H1 (cell line): ENCODE data around the gene ZBTB7A. TPM values are rescaled to one million over a fixed set of nuclear protein-coding genes. Genes with fewer than 3 reads are reported as not detected.

Source experiments
- CTCF ChIA-PET: fragments of 300-600 bp; sonication (Branson Sonifier 250); formaldehyde crosslinking; loops from one replicate; lab custom pipeline; 2021; ENCODE audit not compliant: partially characterized antibody; lab: Charles Lee
- POLR2A ChIA-PET: fragments of 300-600 bp; sonication (Branson Sonifier 250); formaldehyde crosslinking; loops from one replicate; lab custom pipeline; 2021; ENCODE audit warnings: inconsistent platforms; ENCODE audit not compliant: partially characterized antibody; lab: Charles Lee
- DNase-seq, 2 experiments: peaks; one replicate each; pipeline versions ENCODE4 v3.0.0 to v3.0.0-alpha.2; 2010 to 2022; ENCODE audit warnings: low spot score in 2 of 2, low read depth in 1 of 2, mixed read lengths in 1 of 2
- FAIRE-seq: peaks from 2 replicates; lab custom pipeline; 2011; peaks lifted over from hg19 to GRCh38; lab: Jason Lieb, UNC
- H2AFZ ChIP-seq: 2 replicates; pipeline ENCODE4 v1.8.1; 2012; ENCODE audit warnings: low read length, inconsistent platforms
- H2AK5ac ChIP-seq: 2 replicates; pipeline ENCODE4 v1.6.1; 2013; ENCODE audit warnings: low read depth, low read length
- H2BK120ac ChIP-seq: replicated peaks from 2 replicates; pipeline ENCODE3; 2013; ENCODE audit warnings: low read depth, low read length, inconsistent platforms
- H2BK12ac ChIP-seq: 2 replicates; pipeline ENCODE4 v1.6.1; 2013; ENCODE audit warnings: low read depth, low read length
- H2BK15ac ChIP-seq: 2 replicates; pipeline ENCODE4 v1.6.1; 2013; ENCODE audit warnings: low read length
- H2BK20ac ChIP-seq: 2 replicates; pipeline ENCODE4 v1.6.1; 2013; ENCODE audit warnings: low read length
- H2BK5ac ChIP-seq: 2 replicates; pipeline ENCODE4 v1.6.1; 2013; ENCODE audit warnings: low read depth, low read length
- H3K14ac ChIP-seq: 2 replicates; pipeline ENCODE4 v1.6.1; 2013; ENCODE audit warnings: inconsistent platforms; ENCODE audit not compliant: insufficient read length
- H3K18ac ChIP-seq: 2 replicates; pipeline ENCODE4 v1.6.1; 2013; ENCODE audit warnings: low read length; ENCODE audit errors: extremely low read depth
- H3K23ac ChIP-seq: 2 replicates; pipeline ENCODE4 v1.6.1; 2013; ENCODE audit warnings: inconsistent platforms; ENCODE audit not compliant: insufficient read length
- H3K23me2 ChIP-seq: 2 replicates; pipeline ENCODE4 v1.6.1; 2013; ENCODE audit warnings: low read depth, low read length
- H3K27ac ChIP-seq: 2 replicates; pipeline ENCODE4 v1.6.1; 2011; ENCODE audit warnings: low read depth, low read length, inconsistent platforms
- H3K27me3 ChIP-seq, 4 experiments: replicated peaks in 1 of 4; 1 replicate in 1 of 4; 2 replicates in 3 of 4; pipeline versions ENCODE4 v1.6.1 to v1.8.1; 2011 to 2013; ENCODE audit warnings: low read length in 3 of 4, mild to moderate bottlenecking in 3 of 4, inconsistent platforms in 2 of 4, mixed read lengths in 2 of 4, moderate library complexity in 1 of 4; ENCODE audit not compliant: control insufficient read depth in 3 of 4, insufficient read depth in 3 of 4; ENCODE audit errors: extremely low read depth in 1 of 4
- H3K36me3 ChIP-seq, 4 experiments: 2 replicates each; pipeline versions ENCODE4 v1.6.1 to v1.8.1; 2011 to 2013; ENCODE audit warnings: mild to moderate bottlenecking in 4 of 4, low read length in 3 of 4, moderate library complexity in 2 of 4, control low read depth in 1 of 4, inconsistent platforms in 1 of 4; ENCODE audit not compliant: insufficient read depth in 4 of 4, control insufficient read depth in 2 of 4
- H3K4ac ChIP-seq: replicated peaks from 2 replicates; pipeline ENCODE3; 2013; ENCODE audit warnings: low read length, low read depth, mixed read lengths, inconsistent platforms; ENCODE audit not compliant: insufficient read length
- H3K4me1 ChIP-seq, 4 experiments: replicated peaks in 1 of 4; 1 replicate in 1 of 4; 2 replicates in 3 of 4; pipeline versions ENCODE4 v1.6.1 to v1.8.1; 2011 to 2013; ENCODE audit warnings: low read length in 3 of 4, inconsistent platforms in 2 of 4, mixed read lengths in 1 of 4; ENCODE audit not compliant: insufficient read depth in 4 of 4, control insufficient read depth in 3 of 4
- H3K4me2 ChIP-seq, 2 experiments: 2 replicates each; pipeline versions ENCODE4 v1.6.1 to v1.8.1; 2011 to 2013; ENCODE audit warnings: low read depth in 2 of 2, low read length in 2 of 2, control low read depth in 1 of 2, inconsistent platforms in 1 of 2, mild to moderate bottlenecking in 1 of 2; ENCODE audit not compliant: insufficient read depth in 1 of 2
- H3K4me3 ChIP-seq, 4 experiments: fragments of 200-600, 300-600 bp in 1 of 4; sonication (generic), shearing (Covaris generic), sonication (Bioruptor Twin) in 1 of 4; 2 replicates each; pipeline versions ENCODE4 v1.5.1 to v1.8.1; 2011 to 2016; ENCODE audit warnings: low read length in 4 of 4, low read depth in 3 of 4, control low read depth in 2 of 4, inconsistent platforms in 2 of 4, mild to moderate bottlenecking in 2 of 4, mixed read lengths in 1 of 4, moderate library complexity in 1 of 4; ENCODE audit not compliant: insufficient read depth in 2 of 4; ENCODE audit errors: extremely low read depth in 1 of 4
- H3K56ac ChIP-seq: replicated peaks from 2 replicates; pipeline ENCODE3; 2013; ENCODE audit warnings: low read depth, mild to moderate bottlenecking, mixed read lengths, low read length, inconsistent platforms; ENCODE audit not compliant: insufficient read length
- H3K79me1 ChIP-seq: 2 replicates; pipeline ENCODE4 v1.6.1; 2013; ENCODE audit warnings: low read depth, low read length, control low read depth
- H3K79me2 ChIP-seq, 2 experiments: 2 replicates each; pipeline versions ENCODE4 v1.6.1 to v1.8.1; 2012 to 2013; ENCODE audit warnings: low read length in 2 of 2, mild to moderate bottlenecking in 2 of 2, inconsistent platforms in 1 of 2; ENCODE audit not compliant: insufficient read depth in 2 of 2, control insufficient read depth in 1 of 2
- H3K9ac ChIP-seq, 4 experiments: replicated peaks in 1 of 4; 1 replicate in 1 of 4; 2 replicates in 3 of 4; pipeline versions ENCODE4 v1.6.1 to v1.8.1; 2011 to 2013; ENCODE audit warnings: low read depth in 3 of 4, low read length in 3 of 4, control low read depth in 2 of 4, mild to moderate bottlenecking in 2 of 4, moderate library complexity in 2 of 4, inconsistent platforms in 1 of 4; ENCODE audit errors: extremely low read depth in 1 of 4
- H3K9me3 ChIP-seq, 2 experiments: 2 replicates each; pipeline versions ENCODE4 v1.6.1 to v1.8.1; 2012 to 2013; ENCODE audit warnings: mild to moderate bottlenecking in 2 of 2, moderate library complexity in 2 of 2, control low read depth in 1 of 2, inconsistent platforms in 1 of 2, low read depth in 1 of 2, low read length in 1 of 2, mixed read lengths in 1 of 2; ENCODE audit not compliant: insufficient read depth in 2 of 2
- H4K20me1 ChIP-seq, 2 experiments: replicated peaks in 1 of 2; 2 replicates each; pipeline versions ENCODE3 to v1.8.1; 2011 to 2013; ENCODE audit warnings: inconsistent platforms in 2 of 2, low read length in 2 of 2, mild to moderate bottlenecking in 1 of 2; ENCODE audit not compliant: insufficient read depth in 2 of 2, control insufficient read depth in 1 of 2
- H4K5ac ChIP-seq: 2 replicates; pipeline ENCODE4 v1.6.1; 2013; ENCODE audit warnings: low read length, low read depth, mixed read lengths, inconsistent platforms; ENCODE audit not compliant: insufficient read length
- H4K8ac ChIP-seq: 2 replicates; pipeline ENCODE4 v1.8.0; 2013; ENCODE audit warnings: mild to moderate bottlenecking, moderate library complexity, low read length, inconsistent platforms; ENCODE audit not compliant: insufficient read depth; ENCODE audit errors: extremely low read depth
- H4K91ac ChIP-seq: replicated peaks from 2 replicates; pipeline ENCODE3; 2013; ENCODE audit warnings: low read length, mixed read lengths, inconsistent platforms; ENCODE audit not compliant: insufficient read length
- BRCA1 ChIP-seq: IDR thresholded peaks from 2 replicates; pipeline ENCODE4 v1.6.1; 2012; ENCODE audit warnings: low read depth, low read length, improper control_type of control experiment
- EZH2 ChIP-seq: fragments of 200-600 bp; sonication (generic); IDR thresholded peaks from 2 replicates; pipeline ENCODE4 v1.7.1; 2012; ENCODE audit warnings: low read depth, mild to moderate bottlenecking, moderate library complexity, low read length, inconsistent platforms; ENCODE audit not compliant: severe bottlenecking
- HDAC2 ChIP-seq, 2 experiments: fragments of 300-600 bp in 1 of 2; sonication (generic) in 1 of 2; IDR thresholded peaks; 2 replicates each; pipeline ENCODE4 v1.6.1; 2011 to 2012; ENCODE audit warnings: low read depth in 2 of 2, low read length in 2 of 2, mild to moderate bottlenecking in 2 of 2, moderate library complexity in 2 of 2, borderline replicate concordance in 1 of 2, inconsistent platforms in 1 of 2
- PHF8 ChIP-seq: fragments of 200-600 bp; sonication (generic); conservative IDR thresholded peaks from 2 replicates; pipeline ENCODE4 v1.7.1; 2012; ENCODE audit warnings: low read depth, mild to moderate bottlenecking, inconsistent platforms, low read length, moderate library complexity
- POLR2AphosphoS5 ChIP-seq: IDR thresholded peaks from 2 replicates; pipeline ENCODE4 v1.6.1; 2011; ENCODE audit warnings: low read depth, low read length
- POU5F1 ChIP-seq: IDR thresholded peaks from 2 replicates; pipeline ENCODE4 v1.6.1; 2011; ENCODE audit warnings: low read depth, mild to moderate bottlenecking, low read length, moderate library complexity
- RBBP5 ChIP-seq: IDR thresholded peaks from 2 replicates; pipeline ENCODE4 v1.7.1; 2012; ENCODE audit warnings: low read depth, mild to moderate bottlenecking, inconsistent platforms, low read length, moderate library complexity, borderline replicate concordance
- RXRA ChIP-seq: IDR thresholded peaks from 2 replicates; pipeline ENCODE4 v1.6.1; 2011; ENCODE audit warnings: low read depth, mild to moderate bottlenecking, low read length, moderate library complexity; ENCODE audit not compliant: insufficient read depth
- SP2 ChIP-seq: IDR thresholded peaks from 2 replicates; pipeline ENCODE4 v1.6.1; 2012; ENCODE audit warnings: mild to moderate bottlenecking, low read length, inconsistent platforms
- TAF7 ChIP-seq: optimal IDR thresholded peaks from 2 replicates; pipeline ENCODE3; 2011; ENCODE audit warnings: low read depth, mild to moderate bottlenecking, inconsistent platforms, low read length, moderate library complexity, borderline replicate concordance
- TBP ChIP-seq: IDR thresholded peaks from 2 replicates; pipeline ENCODE4 v1.6.1; 2011; ENCODE audit warnings: low read depth, low read length, improper control_type of control experiment
- TEAD4 ChIP-seq: IDR thresholded peaks from 2 replicates; pipeline ENCODE4 v1.6.1; 2012; ENCODE audit warnings: low read depth, low read length, inconsistent platforms, mixed read lengths
- USF2 ChIP-seq: IDR thresholded peaks from 2 replicates; pipeline ENCODE4 v1.6.1; 2011; ENCODE audit warnings: low read length, improper control_type of control experiment
- WGBS, 2 experiments: shearing (Covaris generic) in 1 of 2; methylation state at CpG; one replicate each; pipeline versions ENCODE4 v1.1.6 to v1.1.7; 2013 to 2015; ENCODE audit warnings: low lambda C conversion rate in 2 of 2, mixed read lengths in 2 of 2, inconsistent platforms in 1 of 2, low coverage in 1 of 2, missing lambda C conversion rate in 1 of 2; ENCODE audit not compliant: insufficient replicate concordance in 2 of 2, insufficient coverage in 1 of 2, insufficient read length in 1 of 2; ENCODE audit errors: extremely low coverage in 1 of 2, missing lambda C conversion rate in 1 of 2; 5-methylcytosine and 5-hydroxymethylcytosine counted together
- polyA plus RNA-seq, 7 experiments: library from polyadenylated mRNA; depleted of rRNA in 3 of 7; stranded (reverse) in 5 of 7; unstranded in 2 of 7; fragments of >200 nt in 5 of 7; fragments of 200-250 nt in 2 of 7; gene quantifications; 1 replicate in 5 of 7; 2 replicates in 1 of 7; 4 replicates in 1 of 7; pipeline versions ENCODE4 v1.2.1 to v1.2.3, GENCODE V29; 2011 to 2013; ENCODE audit warnings: missing spikeins in 2 of 7, mixed read lengths in 2 of 7
- total RNA-seq: library from RNA; stranded (reverse); fragmentation: NEBNext Ultra II Directional; extraction: Animal tissue kit (Norgen Biotek cat#: 25700); gene quantifications from 2 replicates; pipeline ENCODE4 v1.2.1, GENCODE V29; 2021

The ZBTB7A gene
- total and polyA plus RNA-seq, 2 of the 8 experiments (the other 6 are each of a cell fraction or from before 2014, with no cell fraction given): 5.6 to 17.8 TPM

GRCh38 chr19:4103080-4103433 lies 36.4 kb upstream of the ZBTB7A start:
- H2BK120ac ChIP-seq: no peak overlapping the region
- 0 out of 2 replicates have a peak overlapping the region, but pooled peaks have one; percentile 25 for H4K8ac ChIP-seq
- H4K5ac ChIP-seq: no peak overlapping the region
- no peak overlapping the region for H3K56ac ChIP-seq
- no peak overlapping the region for H3K18ac ChIP-seq
- H2BK15ac ChIP-seq: no peak overlapping the region
- peaks cover 3% of the 10 kb centered on the region; the same call in 1 of the 2 replicates for H3K79me1 ChIP-seq
- FAIRE-seq: no peak
- no peaks in the 10 kb centered on the region for H3K79me2 ChIP-seq
- H2AFZ ChIP-seq: no peak overlapping the region
- peaks cover 3 to 10% of the 10 kb centered on the region in 2 experiments for H4K20me1 ChIP-seq
- no peak overlapping the region for H3K4ac ChIP-seq
- no peak overlapping the region for H3K4me3 ChIP-seq
- H3K9me3 ChIP-seq: no peaks in the 10 kb centered on the region
- H3K9ac ChIP-seq: no peak overlapping the region
- no peaks in the 10 kb centered on the region for H3K23me2 ChIP-seq
- peaks cover 14 to 58% (median 40%) of the 10 kb centered on the region in 4 experiments for H3K36me3 ChIP-seq
- H3K14ac ChIP-seq: no peak overlapping the region
- H4K91ac ChIP-seq: no peak overlapping the region
- ChIA-PET POLR2A (interaction anchor here (0.6 to 2.3 kb wide), 4 partner anchors 9 to 146 kb away, joined by 3 to 5 read pairs (median 4); no protein-coding TSS in a partner anchor), CTCF (interaction anchor here (1.0 kb wide), 2 partner anchors 17 to 40 kb away, joined by 4 read pairs; no protein-coding TSS in a partner anchor)
- no peak overlapping the region for H2BK12ac ChIP-seq
- 89% methylated on average over 7 of the region's 9 CpGs; no CpG with 5 or more reads in 1 of the 2 experiments for WGBS, 2 experiments
- H3K27me3 ChIP-seq: no peaks in the 10 kb centered on the region
- H3K27ac ChIP-seq: no peak overlapping the region
- H3K23ac ChIP-seq: no peak overlapping the region
- H3K4me1 ChIP-seq: no peaks in the 10 kb centered on the region
- DNase-seq: no peak
- no peak overlapping the region for H2AK5ac ChIP-seq
- H3K4me2 ChIP-seq: no peak overlapping the region
- no peak overlapping the region for H2BK20ac ChIP-seq
- H2BK5ac ChIP-seq: no peak overlapping the region
- no peak for TF ChIP-seq HDAC2 (IDR thresholded peaks at IDR 0.05; ENCODE audit: borderline replicate concordance in 1 of 2, low read depth in 2 of 2, low read length in 2 of 2)
- TF ChIP-seq SP2: no peak
- no peak for TF ChIP-seq TBP
- TF ChIP-seq RBBP5: no peak
- no peak for TF ChIP-seq PHF8
- TF ChIP-seq TEAD4: no peak
- no peak for TF ChIP-seq RXRA
- no peak for TF ChIP-seq BRCA1
- TF ChIP-seq USF2: no peak
- TF ChIP-seq POU5F1: no peak
- no peak for TF ChIP-seq EZH2
- TF ChIP-seq POLR2AphosphoS5: no peak
- no peak for TF ChIP-seq TAF7
